ENCODE results near the gene SH3BGRL. TPM values are rescaled to one million over a fixed set of nuclear protein-coding genes. Genes with fewer than 3 reads are reported as not detected.

Gene SH3BGRL
- total RNA-seq, 1 experiment from 2014 or later, result 93.2 TPM

GRCh38 chrX:81291996-81292395 is 90.1 kb downstream of the SH3BGRL start:
- intact Hi-C loops (cut with micrococcal nuclease; ENCODE audit: unreplicated experiment), result no loop called here
- Histone ChIP-seq H3K36me3 (ENCODE audit: control insufficient read depth, insufficient read depth, low read length) (no peaks in the 10 kb centered on the region), H3K4me1 (ENCODE audit: control insufficient read depth, insufficient read depth, low read length) (no peaks in the 10 kb centered on the region), H3K4me3 (ENCODE audit: low read depth in 2 of 2, low read length in 2 of 2) (no peak overlapping the region), H3K9me3 (ENCODE audit: control insufficient read depth, insufficient read depth, low read depth, low read length) (no peaks in the 10 kb centered on the region), H3K27ac (ENCODE audit: low read length) (no peak overlapping the region), H3K27me3 (ENCODE audit: control insufficient read depth, insufficient read depth, low read length) (no peaks in the 10 kb centered on the region)
- POLR2A ChIA-PET, result no interaction called here
- CTCF ChIA-PET, result no interaction called here
- in situ Hi-C loops (cut with HindIII; ENCODE audit: low pct_unique_long_range_greater_than_20kb, low sequenced_read_pairs), result no loop called here
- TF ChIP-seq TCF7L2 (IDR thresholded peaks at IDR 0.05; ENCODE audit: low read depth, low read length) (no peak), CTCF (IDR thresholded peaks at IDR 0.05) (no peak), POLR2AphosphoS5 (IDR thresholded peaks at IDR 0.05; ENCODE audit: low read depth, low read length) (no peak), REST (IDR thresholded peaks at IDR 0.05; ENCODE audit: insufficient read depth in 1 of 2, low read depth in 2 of 2, low read length in 1 of 2) (no peak), SIN3A (IDR thresholded peaks at IDR 0.05; ENCODE audit: borderline replicate concordance, insufficient read depth, low read depth, low read length) (no peak)
- no TSS peak for BruUV-seq (replicated peaks)
- DNase-seq (ENCODE audit: low read depth, low spot score), result no peak
- no peak for ATAC-seq

- in situ Hi-C loops (cut with HindIII; ENCODE audit: low pct_unique_long_range_greater_than_20kb, low sequenced_read_pairs), result no loop called here
Observed at GRCh38 chrX:81294101-81294500, 92.2 kb downstream of the SH3BGRL start.

More at GRCh38 chrX:81294101-81294500, 92.2 kb downstream of the SH3BGRL start:
- no peak for DNase-seq (ENCODE audit: low read depth, low spot score)
- Histone ChIP-seq H3K27me3 (ENCODE audit: control insufficient read depth, insufficient read depth, low read length) (no peaks in the 10 kb centered on the region), H3K27ac (ENCODE audit: low read length) (no peak overlapping the region), H3K9me3 (ENCODE audit: control insufficient read depth, insufficient read depth, low read depth, low read length) (no peaks in the 10 kb centered on the region), H3K36me3 (ENCODE audit: control insufficient read depth, insufficient read depth, low read length) (no peaks in the 10 kb centered on the region), H3K4me1 (ENCODE audit: control insufficient read depth, insufficient read depth, low read length) (no peaks in the 10 kb centered on the region), H3K4me3 (ENCODE audit: low read depth in 2 of 2, low read length in 2 of 2) (no peak overlapping the region)
- intact Hi-C loops (cut with micrococcal nuclease; ENCODE audit: unreplicated experiment), result no loop called here
- TF ChIP-seq CTCF (IDR thresholded peaks at IDR 0.05) (no peak), TCF7L2 (IDR thresholded peaks at IDR 0.05; ENCODE audit: low read depth, low read length) (no peak), POLR2AphosphoS5 (IDR thresholded peaks at IDR 0.05; ENCODE audit: low read depth, low read length) (no peak), REST (IDR thresholded peaks at IDR 0.05; ENCODE audit: insufficient read depth in 1 of 2, low read depth in 2 of 2, low read length in 1 of 2) (no peak), SIN3A (IDR thresholded peaks at IDR 0.05; ENCODE audit: borderline replicate concordance, insufficient read depth, low read depth, low read length) (no peak)
- CTCF ChIA-PET, result no interaction called here
- POLR2A ChIA-PET, result no interaction called here
- ATAC-seq, result no peak
- BruUV-seq (replicated peaks), result no TSS peak

Data from Panc1 (cell line).